Activated CD8-positive, alpha-beta T cell treated with anti-CD3 and anti-CD28 coated beads, Interleukin-2, amount 10 ng/mL, durations not matched to agents 7 days and 5 days (primary cell): Measurements from ENCODE around the gene PGA3. TPM values are rescaled to one million over a fixed set of nuclear protein-coding genes. Genes with fewer than 3 reads are reported as not detected.
"Not testable (repeated sequence)": the region's sequence is repeated elsewhere in the genome, so short reads cannot be mapped to it uniquely, and the experiment has no call there.

Source experiments
- ATAC-seq: fragments of 150-1000 bp; cut with Tn5 transposase; one replicate; pipeline ENCODE4 v1.10.0; 2021; ENCODE audit warnings: moderate library complexity
- CTCF ChIA-PET: fragments of 350-600 bp; sonication (Branson Sonifier 250); formaldehyde crosslinking; loops from one replicate; lab custom pipeline; 2021; ENCODE audit warnings: antibody characterized with exemption; lab: Charles Lee
- POLR2A ChIA-PET: fragments of 350-600 bp; sonication (Branson Sonifier 250); formaldehyde crosslinking; loops from one replicate; lab custom pipeline; 2021; ENCODE audit warnings: antibody characterized with exemption; lab: Charles Lee
- DNase-seq: peaks from one replicate; pipeline ENCODE4 v3.0.0-alpha.2; 2020
- H3K27ac Mint-ChIP-seq: one replicate; pipeline ENCODE4 v1.8.0; 2021; ENCODE audit warnings: mild to moderate bottlenecking, mixed read lengths
- H3K27me3 Mint-ChIP-seq: one replicate; pipeline ENCODE4 v1.8.0; 2021; ENCODE audit warnings: low read depth, mixed read lengths
- H3K36me3 Mint-ChIP-seq: one replicate; pipeline ENCODE4 v1.8.0; 2021; ENCODE audit warnings: low read depth, mixed read lengths
- H3K4me1 Mint-ChIP-seq: one replicate; pipeline ENCODE4 v1.8.0; 2021; ENCODE audit warnings: low read depth, mixed read lengths
- H3K4me3 Mint-ChIP-seq: one replicate; pipeline ENCODE4 v1.8.0; 2021; ENCODE audit warnings: mild to moderate bottlenecking, mixed read lengths
- H3K9me3 Mint-ChIP-seq: one replicate; pipeline ENCODE4 v1.8.0; 2022; ENCODE audit warnings: mixed read lengths; ENCODE audit not compliant: insufficient read depth
- total RNA-seq, 2 experiments: library from RNA; stranded (reverse); gene quantifications; one replicate each; pipeline ENCODE4 v1.2.3, GENCODE V29; 2021

PGA3 gene
- total RNA-seq, 2 experiments from 2014 or later, result not detected

DNA sequence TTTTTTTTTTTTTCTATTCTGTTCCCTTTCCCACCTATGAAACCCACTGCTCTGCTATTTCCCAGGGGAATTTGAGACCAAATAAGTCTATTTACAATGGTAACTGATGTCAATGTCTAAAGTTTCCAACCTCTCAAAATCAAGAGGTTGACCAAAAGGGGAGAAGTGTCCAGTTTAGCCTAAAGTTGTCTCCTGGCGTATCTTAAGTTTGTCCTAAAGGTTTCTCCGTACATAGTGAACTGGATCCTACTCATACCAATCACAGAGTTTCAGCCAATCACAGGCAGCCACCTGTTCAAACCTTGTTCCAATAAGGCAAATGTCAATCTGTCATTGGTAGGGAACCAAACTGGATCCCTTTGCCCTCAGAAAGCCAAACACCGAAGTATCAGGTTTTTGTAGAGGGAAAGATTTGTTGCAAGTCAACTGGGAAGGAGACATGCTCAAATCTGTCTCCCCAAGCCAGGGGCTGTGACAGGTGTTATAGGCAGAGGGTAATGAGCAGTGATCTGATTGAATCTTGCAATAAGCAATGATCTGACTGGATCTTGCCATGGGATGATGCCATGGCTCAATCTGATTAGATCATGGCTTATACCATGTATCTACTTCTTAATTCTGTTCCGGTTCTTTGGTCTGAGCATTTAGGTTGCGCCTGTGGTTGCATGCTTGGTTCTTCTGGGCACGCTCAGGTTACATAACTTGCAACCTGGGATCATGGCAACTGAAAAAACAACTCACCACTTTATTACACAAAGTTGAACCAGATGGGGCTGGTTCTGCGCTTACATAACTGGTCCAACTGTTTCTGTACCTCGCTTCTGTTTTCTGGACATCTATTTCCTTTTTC is 41.0 kb upstream of the PGA3 start:
- Mint-ChIP-seq H3K27me3 (no peaks in the 10 kb centered on the region), H3K9me3 (no peaks in the 10 kb centered on the region)

DNA sequence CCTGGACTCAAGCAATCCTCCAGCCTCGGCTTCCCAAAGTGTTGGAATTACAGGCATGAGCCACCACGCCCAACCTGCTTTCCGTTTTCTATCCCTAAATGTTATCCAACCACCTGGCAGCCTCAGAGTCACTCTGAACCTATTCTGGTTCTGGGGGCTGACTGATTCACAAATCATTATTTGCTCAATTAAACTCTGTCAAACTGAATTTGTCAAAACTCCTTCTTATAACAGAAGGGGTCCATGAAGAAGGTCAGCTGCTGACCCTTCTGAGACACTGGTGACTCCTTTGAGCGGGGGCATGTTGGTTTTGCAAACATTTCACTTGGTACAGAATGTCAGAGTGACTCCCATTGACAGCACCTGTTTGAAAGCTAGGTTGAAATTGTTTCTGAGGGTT is 40.3 kb upstream of the PGA3 start:
- ChIA-PET POLR2A (no interaction called here), CTCF (no interaction called here)
- peaks cover 40% of the 10 kb centered on the region for H3K4me1 Mint-ChIP-seq
- no peaks in the 10 kb centered on the region for H3K9me3 Mint-ChIP-seq
- no peaks in the 10 kb centered on the region for H3K36me3 Mint-ChIP-seq
- H3K27me3 Mint-ChIP-seq, result no peaks in the 10 kb centered on the region
- no peak for ATAC-seq
- no peak for DNase-seq
- no peak overlapping the region for H3K4me3 Mint-ChIP-seq
- no peak overlapping the region for H3K27ac Mint-ChIP-seq

More for the DNA sequence above, 41.0 kb upstream of the PGA3 start:
- Mint-ChIP-seq H3K4me1 (peaks cover 35% of the 10 kb centered on the region), H3K27ac (peak overlapping the region; percentile 93), H3K4me3 (peak overlapping the region; percentile 83), H3K36me3 (no peaks in the 10 kb centered on the region)
- POLR2A ChIA-PET, result interaction anchor here (1.0 to 1.9 kb wide), 2 partner anchors 80 to 268 kb away, joined by 3 to 9 read pairs; partner anchors contain the start of genes CPSF7 and SDHAF2
- no peak for ATAC-seq
- DNase-seq, result no peak
- CTCF ChIA-PET, result no interaction called here

DNA sequence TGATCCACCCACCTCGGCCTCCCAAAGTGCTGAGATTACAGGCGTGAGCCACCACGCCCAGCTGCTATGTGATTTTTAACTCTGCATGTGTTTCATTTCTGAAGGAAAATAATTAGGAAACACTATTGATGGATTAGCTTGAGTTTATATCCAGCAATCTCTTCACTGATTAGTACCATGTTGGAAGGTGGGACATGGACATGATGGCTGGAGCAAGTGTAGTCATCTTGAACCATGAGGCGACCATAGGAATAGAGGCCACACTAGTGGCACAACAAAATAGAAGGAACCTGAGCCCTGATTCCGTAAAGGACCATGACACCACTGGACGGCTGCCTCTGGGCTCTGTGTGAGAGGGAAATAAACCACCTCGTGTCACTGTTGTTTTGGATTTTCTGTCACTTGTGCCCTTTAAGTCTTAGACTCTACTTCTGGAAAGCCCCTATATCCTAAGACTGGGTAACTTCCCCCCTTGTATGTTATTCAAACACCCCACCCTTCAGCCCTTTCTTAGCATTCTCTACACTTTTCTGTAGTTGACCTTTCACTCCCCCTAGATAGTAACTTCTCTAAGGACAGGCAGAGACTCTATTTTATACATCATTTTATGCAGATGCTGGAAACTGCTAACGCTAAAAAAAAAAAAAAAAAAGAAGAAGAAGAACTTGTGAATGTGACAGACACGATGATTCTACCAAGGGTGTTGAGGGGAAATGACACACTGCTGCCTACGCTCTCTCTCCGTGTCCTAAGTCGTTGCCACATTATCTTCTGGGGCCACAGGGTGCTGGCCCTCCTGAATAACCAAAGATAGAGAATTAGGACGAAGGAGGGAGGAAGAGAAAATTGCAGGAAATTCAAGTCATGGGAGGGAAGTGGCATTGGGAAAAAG is 39.4 kb upstream of the PGA3 start:
- Mint-ChIP-seq H3K4me1 (peaks cover 46% of the 10 kb centered on the region), H3K27ac (no peak overlapping the region), H3K4me3 (no peak overlapping the region), H3K36me3 (peaks cover 1% of the 10 kb centered on the region), H3K9me3 (no peaks in the 10 kb centered on the region), H3K27me3 (no peaks in the 10 kb centered on the region)
- ATAC-seq (no peak), DNase-seq (no peak)
- ChIA-PET POLR2A (no interaction called here), CTCF (no interaction called here)

DNA sequence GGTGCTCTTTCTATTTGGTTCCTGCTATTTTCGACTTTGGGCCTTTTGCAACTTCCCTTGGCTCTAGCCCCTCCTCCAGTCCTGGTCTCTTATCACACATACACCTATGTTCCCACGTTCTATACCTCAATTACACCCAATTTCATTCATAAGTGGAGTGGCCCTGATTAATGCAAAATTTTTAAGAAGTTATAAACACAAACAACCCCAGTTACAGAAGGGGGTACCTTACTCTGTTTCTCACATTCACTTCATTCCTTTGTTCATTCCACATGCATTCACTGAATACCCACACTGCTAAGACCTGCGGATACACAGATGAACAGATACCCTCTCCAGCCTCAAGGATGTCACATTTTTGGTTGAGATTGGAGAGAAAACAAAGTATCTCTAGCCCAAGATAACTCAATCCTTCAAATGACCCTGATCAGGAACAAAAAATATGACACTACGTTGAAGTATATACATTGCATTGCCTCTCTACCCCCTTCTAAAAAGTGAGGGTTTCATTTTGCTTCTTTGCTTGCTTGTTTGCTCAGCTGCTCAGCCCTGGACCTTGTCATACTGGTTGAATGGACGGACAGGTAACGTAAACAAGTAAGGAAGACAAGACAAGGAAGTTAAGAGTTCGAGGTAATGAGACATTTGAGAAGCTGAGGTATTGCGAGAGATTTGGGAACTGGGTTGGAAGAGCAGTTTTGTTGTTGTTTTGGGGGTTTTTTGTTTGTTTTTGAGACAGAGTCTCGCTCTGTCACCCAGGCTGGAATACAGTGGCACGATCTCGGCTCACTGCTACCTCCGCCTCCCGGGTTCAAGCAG is 38.5 kb upstream of the PGA3 start:
- ATAC-seq (no peak), DNase-seq (no peak)
- H3K27me3 Mint-ChIP-seq, result no peaks in the 10 kb centered on the region
- no peak overlapping the region for H3K27ac Mint-ChIP-seq
- CTCF ChIA-PET, result no interaction called here
- no peak overlapping the region for H3K4me3 Mint-ChIP-seq
- H3K36me3 Mint-ChIP-seq, result peaks cover 1% of the 10 kb centered on the region
- POLR2A ChIA-PET, result no interaction called here
- H3K9me3 Mint-ChIP-seq, result no peaks in the 10 kb centered on the region
- peaks cover 46% of the 10 kb centered on the region for H3K4me1 Mint-ChIP-seq

DNA sequence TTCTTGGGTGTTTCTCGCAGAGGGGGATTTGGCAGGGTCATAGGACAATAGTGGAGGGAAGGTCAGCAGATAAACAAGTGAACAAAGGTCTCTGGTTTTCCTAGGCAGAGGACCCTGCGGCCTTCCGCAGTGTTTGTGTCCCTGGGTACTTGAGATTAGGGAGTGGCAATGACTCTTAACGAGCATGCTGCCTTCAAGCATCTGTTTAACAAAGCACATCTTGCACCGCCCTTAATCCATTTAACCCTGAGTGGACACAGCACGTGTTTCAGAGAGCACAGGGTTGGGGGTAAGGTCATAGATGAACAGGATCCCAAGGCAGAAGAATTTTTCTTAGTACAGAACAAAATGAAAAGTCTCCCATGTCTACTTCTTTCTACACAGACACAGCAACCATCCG is 37.5 kb upstream of the PGA3 start:
- H3K9me3 Mint-ChIP-seq, H3K27me3 Mint-ChIP-seq, ATAC-seq, DNase-seq, H3K36me3 Mint-ChIP-seq, H3K27ac Mint-ChIP-seq, H3K4me3 Mint-ChIP-seq, POLR2A ChIA-PET, CTCF ChIA-PET: not testable (repeated sequence)
- H3K4me1 Mint-ChIP-seq, result peaks cover 39% of the 10 kb centered on the region

DNA sequence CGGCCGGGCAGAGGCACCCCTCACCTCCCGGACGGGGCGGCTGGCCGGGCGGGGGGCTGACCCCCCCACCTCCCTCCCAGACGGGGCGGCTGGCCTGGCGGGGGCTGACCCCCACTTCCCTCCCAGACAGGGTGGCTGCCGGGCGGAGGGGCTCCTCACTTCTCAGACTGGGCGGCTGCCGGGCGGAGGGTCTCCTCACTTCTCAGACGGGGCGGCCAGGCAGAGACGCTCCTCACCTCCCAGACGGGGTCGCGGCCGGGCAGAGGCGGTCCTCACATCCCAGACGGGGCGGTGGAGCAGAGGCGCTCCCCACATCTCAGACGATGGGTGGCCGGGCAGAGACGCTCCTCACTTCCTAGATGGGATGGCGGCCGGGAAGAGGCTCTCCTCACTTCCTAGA is 37.0 kb upstream of the PGA3 start:
- H3K27me3 Mint-ChIP-seq, H3K9me3 Mint-ChIP-seq, DNase-seq, CTCF ChIA-PET, ATAC-seq, H3K4me3 Mint-ChIP-seq, POLR2A ChIA-PET, H3K36me3 Mint-ChIP-seq, H3K27ac Mint-ChIP-seq: not testable (repeated sequence)
- H3K4me1 Mint-ChIP-seq, result peaks cover 38% of the 10 kb centered on the region

DNA sequence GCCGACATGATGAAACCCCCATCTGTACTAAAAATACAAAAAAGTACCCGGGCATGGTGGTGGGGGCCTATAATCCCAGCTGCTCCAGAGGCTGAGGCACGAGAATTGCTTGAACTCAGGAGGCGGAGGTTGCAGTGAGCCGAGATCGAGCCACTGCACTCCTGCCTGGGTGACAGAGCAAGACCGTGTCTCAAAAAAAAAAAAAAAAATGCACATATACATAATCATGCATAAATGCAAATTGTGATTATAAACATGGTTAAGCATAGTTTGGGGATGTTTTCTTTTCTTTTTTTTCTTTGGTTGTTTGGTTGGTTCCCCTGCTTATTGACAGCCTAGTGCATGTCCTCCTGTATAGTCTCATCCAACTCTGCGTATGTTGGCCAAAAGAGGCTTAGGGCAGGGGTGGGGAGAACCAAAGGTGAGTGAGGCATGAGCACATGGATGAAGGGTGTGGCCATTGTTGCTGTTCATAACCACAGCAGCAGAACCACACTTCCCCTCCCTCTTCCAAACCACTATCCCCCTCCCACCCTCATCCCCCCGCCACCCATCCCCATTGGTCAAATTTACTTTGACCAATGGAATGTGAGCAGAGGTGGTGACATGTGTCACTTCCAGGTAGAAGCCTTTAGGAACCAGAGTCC is 35.1 kb upstream of the PGA3 start:
- H3K27ac Mint-ChIP-seq, result no peak overlapping the region
- no peak for DNase-seq
- H3K27me3 Mint-ChIP-seq, result no peaks in the 10 kb centered on the region
- no peak for ATAC-seq
- H3K36me3 Mint-ChIP-seq, result peaks cover 1% of the 10 kb centered on the region
- CTCF ChIA-PET, result interaction anchor here (0.9 to 1.4 kb wide), 4 partner anchors 17 to 148 kb away, joined by 3 read pairs; no protein-coding TSS in a partner anchor
- no peaks in the 10 kb centered on the region for H3K9me3 Mint-ChIP-seq
- no peak overlapping the region for H3K4me3 Mint-ChIP-seq
- peaks cover 37% of the 10 kb centered on the region for H3K4me1 Mint-ChIP-seq
- POLR2A ChIA-PET, result interaction anchor here (0.7 kb wide), 1 partner anchor 39 kb away, joined by 3 read pairs; no protein-coding TSS in a partner anchor

DNA sequence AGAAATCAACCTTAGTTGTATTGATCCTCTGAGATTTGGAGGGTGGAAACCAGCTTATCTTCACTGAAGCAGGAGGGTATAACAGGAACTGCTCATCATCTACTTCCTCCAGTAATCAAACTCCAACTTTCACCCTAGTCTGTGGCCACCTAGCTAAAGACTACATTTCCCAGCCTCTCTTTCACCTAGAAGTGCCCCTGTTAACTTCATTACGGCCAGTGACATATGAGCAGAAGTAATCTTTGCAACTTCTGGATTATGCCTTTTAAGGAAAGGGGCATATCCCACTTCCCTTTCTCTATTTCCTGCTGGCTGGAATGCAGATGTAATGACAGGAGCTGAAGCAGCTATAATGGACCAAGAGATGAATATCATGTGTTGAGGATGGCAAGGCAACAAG is 34.5 kb upstream of the PGA3 start:
- Mint-ChIP-seq H3K4me3 (no peak overlapping the region), H3K27me3 (peaks cover 2% of the 10 kb centered on the region), H3K27ac (peak overlapping the region; percentile 10), H3K4me1 (peaks cover 36% of the 10 kb centered on the region), H3K36me3 (peaks cover 1% of the 10 kb centered on the region), H3K9me3 (no peaks in the 10 kb centered on the region)
- DNase-seq, result no peak
- ChIA-PET POLR2A (no interaction called here), CTCF (interaction anchor here (0.9 to 1.4 kb wide), 4 partner anchors 17 to 149 kb away, joined by 3 read pairs; no protein-coding TSS in a partner anchor)
- no peak for ATAC-seq

DNA sequence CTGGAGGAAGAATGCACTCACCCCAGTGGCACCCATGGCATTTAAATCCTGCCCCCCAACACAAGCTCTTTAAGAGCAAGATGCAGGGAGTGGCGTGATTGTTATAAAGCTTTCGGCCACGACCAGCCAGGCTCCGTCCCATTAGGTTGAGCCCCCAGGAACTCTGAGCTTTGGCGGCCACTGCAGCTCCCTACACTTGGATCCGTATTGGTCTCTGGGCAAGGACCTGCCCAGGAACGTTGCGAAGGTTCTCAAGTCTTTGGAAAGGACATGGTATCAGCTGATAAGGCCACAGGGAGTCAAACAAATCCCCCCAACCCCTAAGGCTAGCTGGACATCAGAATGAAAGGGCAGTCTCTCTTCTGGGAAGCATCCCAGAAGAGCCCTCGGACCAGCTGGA is 32.7 kb upstream of the PGA3 start:
- ChIA-PET POLR2A (interaction anchor here (0.5 kb wide), 1 partner anchor 31 kb away, joined by 3 read pairs; no protein-coding TSS in a partner anchor), CTCF (no interaction called here)
- Mint-ChIP-seq H3K36me3 (peaks cover 1% of the 10 kb centered on the region), H3K9me3 (no peaks in the 10 kb centered on the region), H3K4me1 (peaks cover 26% of the 10 kb centered on the region), H3K27me3 (peaks cover 8% of the 10 kb centered on the region), H3K4me3 (no peak overlapping the region), H3K27ac (no peak overlapping the region)
- no peak for ATAC-seq
- no peak for DNase-seq

DNA sequence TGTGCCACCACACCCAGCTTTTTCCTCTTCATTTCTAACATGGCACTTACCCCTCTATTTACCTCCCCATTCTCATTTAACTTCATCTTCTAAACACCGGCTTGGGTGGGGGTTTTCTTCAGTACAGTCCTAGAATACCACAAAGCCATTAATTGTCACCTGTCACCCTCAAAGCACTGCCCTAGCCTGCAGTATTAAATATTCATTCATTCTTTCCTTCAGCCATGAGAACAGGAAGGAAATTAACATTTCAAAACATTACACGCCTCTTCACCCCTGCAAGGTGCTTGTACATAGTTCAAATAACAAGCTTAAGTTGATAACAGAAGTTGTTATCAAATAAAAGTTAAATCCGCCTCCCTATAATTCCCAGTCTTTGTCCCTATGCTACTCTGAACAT is 31.4 kb upstream of the PGA3 start:
- ChIA-PET POLR2A (no interaction called here), CTCF (no interaction called here)
- H3K27me3 Mint-ChIP-seq, result peaks cover 14% of the 10 kb centered on the region
- no peaks in the 10 kb centered on the region for H3K9me3 Mint-ChIP-seq
- DNase-seq, result no peak
- H3K36me3 Mint-ChIP-seq, result peaks cover 1% of the 10 kb centered on the region
- ATAC-seq, result no peak
- H3K4me3 Mint-ChIP-seq, result no peak overlapping the region
- H3K4me1 Mint-ChIP-seq, result peaks cover 26% of the 10 kb centered on the region
- no peak overlapping the region for H3K27ac Mint-ChIP-seq

DNA sequence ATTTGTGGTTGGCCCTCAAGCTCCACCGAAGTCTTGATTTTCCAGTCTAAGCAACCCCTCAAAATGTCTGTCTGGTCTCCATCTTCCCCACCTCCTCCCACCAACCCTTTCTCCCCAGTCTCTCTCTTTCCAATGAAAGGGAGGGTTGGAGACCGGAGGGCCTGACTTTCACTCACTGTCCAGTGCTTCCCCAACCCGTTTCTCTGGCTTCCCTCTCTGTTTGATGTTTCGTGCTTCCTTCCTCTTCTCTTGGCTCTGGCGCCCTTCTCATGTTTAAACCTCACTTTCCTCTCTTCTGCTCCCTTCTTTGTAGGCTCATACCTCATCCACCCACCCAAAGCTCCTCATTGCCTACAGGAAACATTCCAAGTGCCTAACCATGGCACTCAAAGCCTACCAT is 31.0 kb upstream of the PGA3 start:
- ATAC-seq (no peak), DNase-seq (no peak)
- H3K27me3 Mint-ChIP-seq, result peaks cover 14% of the 10 kb centered on the region
- H3K36me3 Mint-ChIP-seq, result peaks cover 1% of the 10 kb centered on the region
- no peaks in the 10 kb centered on the region for H3K9me3 Mint-ChIP-seq
- POLR2A ChIA-PET, result interaction anchor here (0.7 kb wide), 1 partner anchor 237 kb away, joined by 3 read pairs; no protein-coding TSS in a partner anchor
- peaks cover 25% of the 10 kb centered on the region for H3K4me1 Mint-ChIP-seq
- no peak overlapping the region for H3K4me3 Mint-ChIP-seq
- no peak overlapping the region for H3K27ac Mint-ChIP-seq
- CTCF ChIA-PET, result no interaction called here
